ENCODE measurements around the gene FARS2. TPM values are rescaled to one million over a fixed set of nuclear protein-coding genes. Genes with fewer than 3 reads are reported as not detected.

The FARS2 gene
- polyA plus RNA-seq, 1 donor (not counting 4 experiments of a cell fraction or from before 2014, with no cell fraction given), result 21.3 TPM

GRCh38 chr6:5300206-5300764 is 39.0 kb downstream of the FARS2 start:
- DNase-seq (ENCODE audit: low read depth, low spot score), result no peak
- H3K9ac ChIP-seq (ENCODE audit: control insufficient read depth, extremely low read depth, insufficient read depth, low read length), result no peak overlapping the region
- dilution Hi-C loops (cut with MboI; ENCODE audit: extremely low pct_ligation_motif_present, low sequenced_read_pairs), result no loop called here
- peaks cover 4% of the 10 kb centered on the region for H3K79me2 ChIP-seq (ENCODE audit: control insufficient read depth, insufficient read depth, low read length)
- H4K20me1 ChIP-seq (ENCODE audit: control insufficient read depth, extremely low read depth, insufficient read depth, low read length), result no peaks in the 10 kb centered on the region
- no peak for FAIRE-seq
- H3K9me1 ChIP-seq (ENCODE audit: control insufficient read depth, extremely low read depth, insufficient read depth, low read length), result no peaks in the 10 kb centered on the region
- H3K9me3 ChIP-seq (ENCODE audit: control insufficient read depth, low read depth, low read length), result no peaks in the 10 kb centered on the region
- H3K4me2 ChIP-seq (ENCODE audit: control insufficient read depth, extremely low read depth, insufficient read depth, low read depth, low read length), result no peak overlapping the region
- peaks cover 9% of the 10 kb centered on the region for H3K4me1 ChIP-seq (ENCODE audit: control insufficient read depth, extremely low read depth, insufficient read depth, low read length)
- H3K36me3 ChIP-seq (ENCODE audit: control insufficient read depth in 2 of 2, extremely low read depth in 1 of 2, insufficient read depth in 2 of 2, low read length in 2 of 2), result peaks cover 0 to 2% of the 10 kb centered on the region in 2 experiments
- no peak overlapping the region for H3K4me3 ChIP-seq (ENCODE audit: control insufficient read depth in 2 of 3, extremely low read depth in 1 of 3, insufficient read depth in 2 of 3, low read depth in 1 of 3, low read length in 3 of 3)
- TF ChIP-seq CTCF (optimal IDR thresholded peaks at IDR 0.05 in 1 of 3, IDR thresholded peaks at IDR 0.05 in 1 of 3, conservative IDR thresholded peaks at IDR 0.05 in 1 of 3; ENCODE audit: extremely low read depth in 1 of 3, insufficient read depth in 2 of 3, low read length in 3 of 3), result no peak
- TF ChIP-seq EZH2 (IDR thresholded peaks at IDR 0.05; ENCODE audit: low read length), result no peak
- H2AFZ ChIP-seq (ENCODE audit: control insufficient read depth, low read length), result no peak overlapping the region
- no peak overlapping the region for H3K27ac ChIP-seq (ENCODE audit: control insufficient read depth, insufficient read depth, low read length)
- H3K27me3 ChIP-seq (ENCODE audit: control insufficient read depth, extremely low read depth, insufficient read depth, low read length), result no peaks in the 10 kb centered on the region

GRCh38 chr6:5302220-5302946 is 41.1 kb downstream of the FARS2 start:
- Histone ChIP-seq H3K4me1 (ENCODE audit: control insufficient read depth, extremely low read depth, insufficient read depth, low read length) (peaks cover 9% of the 10 kb centered on the region), H3K27ac (ENCODE audit: control insufficient read depth, insufficient read depth, low read length) (no peak overlapping the region), H3K9me1 (ENCODE audit: control insufficient read depth, extremely low read depth, insufficient read depth, low read length) (no peaks in the 10 kb centered on the region), H3K4me2 (ENCODE audit: control insufficient read depth, extremely low read depth, insufficient read depth, low read depth, low read length) (no peak overlapping the region), H3K4me3 (ENCODE audit: control insufficient read depth in 2 of 3, extremely low read depth in 1 of 3, insufficient read depth in 2 of 3, low read depth in 1 of 3, low read length in 3 of 3) (no peak overlapping the region), H4K20me1 (ENCODE audit: control insufficient read depth, extremely low read depth, insufficient read depth, low read length) (no peaks in the 10 kb centered on the region), H3K27me3 (ENCODE audit: control insufficient read depth, extremely low read depth, insufficient read depth, low read length) (no peaks in the 10 kb centered on the region), H3K9ac (ENCODE audit: control insufficient read depth, extremely low read depth, insufficient read depth, low read length) (no peak overlapping the region), H3K79me2 (ENCODE audit: control insufficient read depth, insufficient read depth, low read length) (peaks cover 8% of the 10 kb centered on the region), H2AFZ (ENCODE audit: control insufficient read depth, low read length) (no peak overlapping the region), H3K9me3 (ENCODE audit: control insufficient read depth, low read depth, low read length) (no peaks in the 10 kb centered on the region), H3K36me3 (ENCODE audit: control insufficient read depth in 2 of 2, extremely low read depth in 1 of 2, insufficient read depth in 2 of 2, low read length in 2 of 2) (no peaks in the 10 kb centered on the region)
- no peak for DNase-seq (ENCODE audit: low read depth, low spot score)
- FAIRE-seq, result no peak
- dilution Hi-C loops (cut with MboI; ENCODE audit: extremely low pct_ligation_motif_present, low sequenced_read_pairs), result no loop called here
- TF ChIP-seq EZH2 (IDR thresholded peaks at IDR 0.05; ENCODE audit: low read length) (no peak), CTCF (optimal IDR thresholded peaks at IDR 0.05 in 1 of 3, IDR thresholded peaks at IDR 0.05 in 1 of 3, conservative IDR thresholded peaks at IDR 0.05 in 1 of 3; ENCODE audit: extremely low read depth in 1 of 3, insufficient read depth in 2 of 3, low read length in 3 of 3) (no peak)
